DOHH2 (cell line): ENCODE data around the gene RNGTT.

Source experiments
- H3F3A ChIP-seq: fragments of 200-600 bp; sonication (generic), shearing (Covaris generic); 2 replicates; pipeline ENCODE4 v1.6.0; 2016; ENCODE audit warnings: antibody characterized with exemption, mild to moderate bottlenecking; ENCODE audit not compliant: control insufficient read depth, insufficient read depth
- H3K27ac ChIP-seq: fragments of 200-600 bp; sonication (generic); 2 replicates; pipeline ENCODE4 v1.5.1; 2014; ENCODE audit warnings: low read depth, mild to moderate bottlenecking, low read length, moderate library complexity
- H3K27me3 ChIP-seq: fragments of 200-600 bp; sonication (generic); 2 replicates; pipeline ENCODE4 v1.6.1; 2014; ENCODE audit warnings: mild to moderate bottlenecking, low read length, mixed read lengths; ENCODE audit not compliant: control insufficient read depth
- H3K36me3 ChIP-seq: fragments of 200-600 bp; sonication (generic); 2 replicates; pipeline ENCODE4 v1.6.1; 2014; ENCODE audit warnings: mild to moderate bottlenecking, low read length, moderate library complexity, mixed read lengths; ENCODE audit not compliant: control insufficient read depth
- H3K4me1 ChIP-seq: fragments of 200-600 bp; sonication (generic); 2 replicates; pipeline ENCODE4 v1.6.1; 2014; ENCODE audit warnings: mild to moderate bottlenecking, low read length, mixed read lengths; ENCODE audit not compliant: control insufficient read depth
- H3K4me2 ChIP-seq: fragments of 200-600 bp; sonication (generic); 2 replicates; pipeline ENCODE4 v1.6.0; 2014; ENCODE audit warnings: mild to moderate bottlenecking, low read length, moderate library complexity
- H3K4me3 ChIP-seq: fragments of 200-600 bp; sonication (generic); 2 replicates; pipeline ENCODE4 v1.5.1; 2014; ENCODE audit warnings: mild to moderate bottlenecking, low read length, mixed read lengths
- H3K79me2 ChIP-seq: fragments of 200-600 bp; sonication (generic); 2 replicates; pipeline ENCODE4 v1.6.1; 2014; ENCODE audit warnings: mild to moderate bottlenecking, low read length, mixed read lengths; ENCODE audit not compliant: control insufficient read depth
- H3K9me2 ChIP-seq: fragments of 200-600 bp; sonication (generic); replicated peaks from 2 replicates; pipeline ENCODE4 v1.6.1; 2014; ENCODE audit warnings: mild to moderate bottlenecking, low read length, mixed read lengths; ENCODE audit not compliant: control insufficient read depth
- H3K9me3 ChIP-seq: fragments of 200-600 bp; sonication (generic); 2 replicates; pipeline ENCODE4 v1.6.1; 2014; ENCODE audit warnings: antibody characterized with exemption, low read length, mixed read lengths; ENCODE audit not compliant: control insufficient read depth, insufficient read depth
- H4K20me1 ChIP-seq: fragments of 200-600 bp; sonication (generic); 2 replicates; pipeline ENCODE4 v1.6.0; 2014; ENCODE audit warnings: low read depth, mild to moderate bottlenecking, antibody characterized with exemption, low read length, moderate library complexity; ENCODE audit not compliant: control insufficient read depth, insufficient read depth
- CTCF ChIP-seq: fragments of 200-600 bp; sonication (generic); IDR thresholded peaks from one replicate; pipeline ENCODE4 v1.5.1; 2014; ENCODE audit warnings: antibody characterized with exemption, mild to moderate bottlenecking, low read depth, low read length; ENCODE audit not compliant: poor library complexity, severe bottlenecking
- EZH2phosphoT487 ChIP-seq: fragments of 200-600 bp; sonication (generic); IDR thresholded peaks from 2 replicates; pipeline ENCODE4 v1.6.1; 2017; ENCODE audit warnings: borderline replicate concordance, mild to moderate bottlenecking, antibody characterized with exemption, low read length, moderate library complexity, mixed read lengths

The RNGTT gene

GRCh38 chr6:88561954-88562315 lies 401.5 kb downstream of the RNGTT start:
- no peak for TF ChIP-seq EZH2phosphoT487
- TF ChIP-seq CTCF = no peak
- Histone ChIP-seq H3K27me3 (no peaks in the 10 kb centered on the region), H3K36me3 (no peaks in the 10 kb centered on the region), H3K27ac (no peak overlapping the region), H3F3A (no peaks in the 10 kb centered on the region), H3K4me1 (peaks cover 13% of the 10 kb centered on the region), H4K20me1 (no peaks in the 10 kb centered on the region), H3K9me3 (no peaks in the 10 kb centered on the region), H3K79me2 (no peaks in the 10 kb centered on the region), H3K4me2 (no peak overlapping the region), H3K4me3 (no peak overlapping the region), H3K9me2 (no peaks in the 10 kb centered on the region)

GRCh38 chr6:88561034-88561953 lies 402.1 kb downstream of the RNGTT start:
- no peaks in the 10 kb centered on the region for H3K27me3 ChIP-seq
- no peaks in the 10 kb centered on the region for H3K79me2 ChIP-seq
- H3K27ac ChIP-seq = no peak overlapping the region
- no peaks in the 10 kb centered on the region for H3K9me3 ChIP-seq
- no peaks in the 10 kb centered on the region for H3K36me3 ChIP-seq
- no peak overlapping the region for H3K4me3 ChIP-seq
- peaks cover 13% of the 10 kb centered on the region for H3K4me1 ChIP-seq
- H4K20me1 ChIP-seq = no peaks in the 10 kb centered on the region
- no peak overlapping the region for H3K4me2 ChIP-seq
- H3F3A ChIP-seq = no peaks in the 10 kb centered on the region
- no peaks in the 10 kb centered on the region for H3K9me2 ChIP-seq
- no peak for TF ChIP-seq EZH2phosphoT487
- no peak for TF ChIP-seq CTCF
